ENCODE results near the gene CTNNA3. TPM values are rescaled to one million over a fixed set of nuclear protein-coding genes. Genes with fewer than 3 reads are reported as not detected.

CTNNA3 gene
- total RNA-seq, 1 donor from 2014 or later: under 0.01 TPM

DNA sequence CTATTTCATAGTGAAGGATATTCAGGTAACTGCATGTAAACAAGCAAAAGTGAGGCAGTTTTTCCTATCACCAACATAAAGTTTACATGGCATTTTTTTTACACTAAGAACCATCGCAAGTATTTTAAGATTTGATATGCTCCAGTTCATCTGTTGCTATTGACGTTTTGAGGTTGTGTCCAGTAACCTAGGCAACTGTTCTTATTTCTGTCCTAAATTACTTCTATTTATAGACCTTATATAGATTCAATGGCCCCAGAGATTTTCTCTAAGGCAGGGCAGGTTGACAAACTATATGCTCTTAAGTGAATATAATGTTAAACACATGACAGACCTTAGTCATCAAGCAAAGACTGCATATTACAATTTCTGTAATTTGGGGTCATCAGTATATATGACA is 1600.4 kb downstream of the CTNNA3 start:
- H3K27me3 ChIP-seq: no peaks in the 10 kb centered on the region
- no peaks in the 10 kb centered on the region for H3K36me3 ChIP-seq
- no peaks in the 10 kb centered on the region for H3K9me3 ChIP-seq
- no peaks in the 10 kb centered on the region for H3K4me1 ChIP-seq
- no peak overlapping the region for H3K4me3 ChIP-seq
- no peak for TF ChIP-seq CTCF (IDR thresholded peaks at IDR 0.05)
- intact Hi-C loops (cut with DNase I): no loop called here
- no peak overlapping the region for H3K27ac ChIP-seq
- DNase-seq (ENCODE audit: low spot score in 2 of 2): no peak

- H3K4me1 ChIP-seq: no peaks in the 10 kb centered on the region
- no peaks in the 10 kb centered on the region for H3K27me3 ChIP-seq
- H3K4me3 ChIP-seq: no peak overlapping the region
- intact Hi-C loops (cut with DNase I): no loop called here
- H3K9me3 ChIP-seq: no peaks in the 10 kb centered on the region
- DNase-seq (ENCODE audit: low spot score in 2 of 2): no peak
- H3K27ac ChIP-seq: no peak overlapping the region
- TF ChIP-seq CTCF (IDR thresholded peaks at IDR 0.05): no peak
- no peaks in the 10 kb centered on the region for H3K36me3 ChIP-seq
Observed at GRCh38 chr10:66085906-66086305, 1610.1 kb downstream of the CTNNA3 start.

- intact Hi-C loops (cut with DNase I): no loop called here
- Histone ChIP-seq H3K4me1 (no peaks in the 10 kb centered on the region), H3K4me3 (no peak overlapping the region), H3K9me3 (no peaks in the 10 kb centered on the region), H3K36me3 (no peaks in the 10 kb centered on the region), H3K27ac (no peak overlapping the region), H3K27me3 (no peaks in the 10 kb centered on the region)
- no peak for TF ChIP-seq CTCF (IDR thresholded peaks at IDR 0.05)
- no peak for DNase-seq (ENCODE audit: low spot score in 2 of 2)
Observed at GRCh38 chr10:66071907-66072306, 1624.1 kb downstream of the CTNNA3 start.

GRCh38 chr10:66058594-66058993 is 1637.4 kb downstream of the CTNNA3 start:
- no peak for TF ChIP-seq CTCF (IDR thresholded peaks at IDR 0.05)
- intact Hi-C loops (cut with DNase I): no loop called here

GRCh38 chr10:66049335-66049734 is 1646.7 kb downstream of the CTNNA3 start:
- H3K36me3 ChIP-seq: no peaks in the 10 kb centered on the region
- no peak for TF ChIP-seq CTCF (IDR thresholded peaks at IDR 0.05)
- intact Hi-C loops (cut with DNase I): no loop called here
- H3K27ac ChIP-seq: no peak overlapping the region
- DNase-seq (ENCODE audit: low spot score in 2 of 2): no peak
- no peaks in the 10 kb centered on the region for H3K4me1 ChIP-seq
- peaks cover 0 to 6% of the 10 kb centered on the region in 2 donors for H3K9me3 ChIP-seq
- no peaks in the 10 kb centered on the region for H3K27me3 ChIP-seq
- no peak overlapping the region for H3K4me3 ChIP-seq

More at GRCh38 chr10:66058594-66058993, 1637.4 kb downstream of the CTNNA3 start:
- H3K36me3 ChIP-seq: no peaks in the 10 kb centered on the region
- no peak overlapping the region for H3K27ac ChIP-seq
- H3K9me3 ChIP-seq: no peaks in the 10 kb centered on the region
- H3K4me3 ChIP-seq: no peak overlapping the region
- H3K27me3 ChIP-seq: no peaks in the 10 kb centered on the region
- DNase-seq (ENCODE audit: low spot score in 2 of 2): no peak
- H3K4me1 ChIP-seq: no peaks in the 10 kb centered on the region

GRCh38 chr10:66045859-66046258 is 1650.1 kb downstream of the CTNNA3 start:
- DNase-seq (ENCODE audit: low spot score in 2 of 2): no peak
- H3K27me3 ChIP-seq: no peaks in the 10 kb centered on the region
- H3K9me3 ChIP-seq: peaks cover 0 to 9% of the 10 kb centered on the region in 2 donors
- TF ChIP-seq CTCF (IDR thresholded peaks at IDR 0.05): no peak
- no peak overlapping the region for H3K4me3 ChIP-seq
- H3K4me1 ChIP-seq: no peaks in the 10 kb centered on the region
- intact Hi-C loops (cut with DNase I): no loop called here
- no peaks in the 10 kb centered on the region for H3K36me3 ChIP-seq
- H3K27ac ChIP-seq: no peak overlapping the region

Measured in ascending aorta (tissue), 2 donors.